Nephron (organoid): ENCODE data around the gene PCSK5.

Source experiments
- H3K27ac Mint-ChIP-seq, 3 experiments: 2 replicates each; pipeline ENCODE4 v1.8.0; 2020; ENCODE audit warnings: mixed read lengths in 3 of 3, mild to moderate bottlenecking in 2 of 3, moderate library complexity in 1 of 3
- H3K27me3 Mint-ChIP-seq: 2 replicates; pipeline ENCODE4 v1.8.0; 2021; ENCODE audit warnings: low read depth, mild to moderate bottlenecking, moderate library complexity, mixed read lengths
- H3K36me3 Mint-ChIP-seq: 2 replicates; pipeline ENCODE4 v1.8.0; 2020; ENCODE audit warnings: low read depth, mixed read lengths
- H3K4me1 Mint-ChIP-seq: 2 replicates; pipeline ENCODE4 v1.8.0; 2020; ENCODE audit warnings: mixed read lengths
- H3K4me3 Mint-ChIP-seq, 3 experiments: 2 replicates each; pipeline ENCODE4 v1.8.0; 2020; ENCODE audit warnings: mild to moderate bottlenecking in 3 of 3, mixed read lengths in 3 of 3, moderate library complexity in 2 of 3
- H3K9me3 Mint-ChIP-seq: 2 replicates; pipeline ENCODE4 v1.8.0; 2020; ENCODE audit warnings: mixed read lengths
- CTCF ChIP-seq, 3 experiments: fragments of 200-600 bp; sonication (generic); IDR thresholded peaks; one replicate each; pipeline ENCODE4 v1.5.0; 2021; ENCODE audit warnings: antibody characterized with exemption in 3 of 3; ENCODE audit not compliant: unreplicated experiment in 3 of 3

PCSK5 gene

GRCh38 chr9:76349865-76350264 lies 459.4 kb downstream of the PCSK5 start:
- Mint-ChIP-seq H3K27ac (no peak overlapping the region), H3K36me3 (no peaks in the 10 kb centered on the region), H3K9me3 (no peaks in the 10 kb centered on the region), H3K4me3 (no peak overlapping the region), H3K4me1 (no peaks in the 10 kb centered on the region), H3K27me3 (no peaks in the 10 kb centered on the region)
- TF ChIP-seq CTCF (IDR thresholded peaks at IDR 0.05; ENCODE audit: unreplicated experiment in 3 of 3) = no peak

GRCh38 chr9:76351006-76351405 lies 460.5 kb downstream of the PCSK5 start:
- Mint-ChIP-seq H3K9me3 (no peaks in the 10 kb centered on the region), H3K36me3 (no peaks in the 10 kb centered on the region), H3K27me3 (no peaks in the 10 kb centered on the region), H3K4me3 (no peak overlapping the region), H3K27ac (no peak overlapping the region), H3K4me1 (no peaks in the 10 kb centered on the region)
- TF ChIP-seq CTCF (IDR thresholded peaks at IDR 0.05; ENCODE audit: unreplicated experiment in 3 of 3) = no peak

- no peaks in the 10 kb centered on the region for H3K27me3 Mint-ChIP-seq
- H3K4me3 Mint-ChIP-seq = no peak overlapping the region
- H3K36me3 Mint-ChIP-seq = no peaks in the 10 kb centered on the region
- H3K27ac Mint-ChIP-seq = no peak overlapping the region
- TF ChIP-seq CTCF (IDR thresholded peaks at IDR 0.05; ENCODE audit: unreplicated experiment in 3 of 3) = no peak
- H3K9me3 Mint-ChIP-seq = no peaks in the 10 kb centered on the region
- no peaks in the 10 kb centered on the region for H3K4me1 Mint-ChIP-seq
Observed at GRCh38 chr9:76352026-76352620, 461.6 kb downstream of the PCSK5 start.

- H3K27ac Mint-ChIP-seq = no peak overlapping the region
- H3K27me3 Mint-ChIP-seq = no peaks in the 10 kb centered on the region
- no peaks in the 10 kb centered on the region for H3K36me3 Mint-ChIP-seq
- no peaks in the 10 kb centered on the region for H3K9me3 Mint-ChIP-seq
- H3K4me1 Mint-ChIP-seq = no peaks in the 10 kb centered on the region
- no peak overlapping the region for H3K4me3 Mint-ChIP-seq
- TF ChIP-seq CTCF (IDR thresholded peaks at IDR 0.05; ENCODE audit: unreplicated experiment in 3 of 3) = no peak
Observed at GRCh38 chr9:76353280-76353679, 462.8 kb downstream of the PCSK5 start.

- H3K27me3 Mint-ChIP-seq = peaks cover 3% of the 10 kb centered on the region
- H3K36me3 Mint-ChIP-seq = no peaks in the 10 kb centered on the region
- no peaks in the 10 kb centered on the region for H3K9me3 Mint-ChIP-seq
- TF ChIP-seq CTCF (IDR thresholded peaks at IDR 0.05; ENCODE audit: unreplicated experiment in 3 of 3) = no peak
- no peak overlapping the region for H3K27ac Mint-ChIP-seq
- H3K4me1 Mint-ChIP-seq = no peaks in the 10 kb centered on the region
- H3K4me3 Mint-ChIP-seq = no peak overlapping the region
Observed at GRCh38 chr9:76354221-76354620, 463.7 kb downstream of the PCSK5 start.

- no peak for TF ChIP-seq CTCF (IDR thresholded peaks at IDR 0.05; ENCODE audit: unreplicated experiment in 3 of 3)
- no peak overlapping the region for H3K27ac Mint-ChIP-seq
- no peaks in the 10 kb centered on the region for H3K36me3 Mint-ChIP-seq
- H3K4me1 Mint-ChIP-seq = no peaks in the 10 kb centered on the region
- no peak overlapping the region for H3K4me3 Mint-ChIP-seq
- H3K9me3 Mint-ChIP-seq = no peaks in the 10 kb centered on the region
- H3K27me3 Mint-ChIP-seq = peaks cover 3% of the 10 kb centered on the region
Observed at GRCh38 chr9:76355886-76356285, 465.4 kb downstream of the PCSK5 start.
